B cell (primary cell): ENCODE data around the gene IQCC. TPM values are rescaled to one million over a fixed set of nuclear protein-coding genes. Genes with fewer than 3 reads are reported as not detected.

Experiments used
- ATAC-seq: fragments of 200-7000 bp; cut with Tn5 transposase; one replicate; pipeline ENCODE4 v1.10.0; 2021; ENCODE audit warnings: low read depth, mild to moderate bottlenecking, moderate number of reproducible peaks, moderate library complexity
- CTCF ChIA-PET: fragments of 350-600 bp; sonication (Branson Sonifier 250); formaldehyde crosslinking; loops from one replicate; lab custom pipeline; 2021; ENCODE audit warnings: antibody characterized with exemption, inconsistent platforms; lab: Charles Lee
- POLR2A ChIA-PET: fragments of 350-600 bp; sonication (Branson Sonifier 250); formaldehyde crosslinking; loops from one replicate; lab custom pipeline; 2021; ENCODE audit warnings: antibody characterized with exemption; lab: Charles Lee
- DNase-seq: peaks from one replicate; pipeline ENCODE4 v3.0.0; 2013
- H2AFZ ChIP-seq: 2 replicates; pipeline ENCODE4 v1.6.1; 2012; ENCODE audit warnings: mild to moderate bottlenecking, low read depth, low read length; ENCODE audit not compliant: insufficient read depth, poor library complexity, severe bottlenecking
- H3K27ac ChIP-seq, 2 donors: 1 replicate in 1 of 2; 2 replicates in 1 of 2; pipeline ENCODE4 v1.5.1; 2012 to 2013; ENCODE audit warnings: low read length in 2 of 2, mild to moderate bottlenecking in 2 of 2, moderate library complexity in 1 of 2
- H3K27me3 ChIP-seq, 4 experiments: fragments of 200-600 bp in 1 of 4; sonication (generic) in 1 of 4; replicated peaks in 1 of 4; 1 replicate in 2 of 4; 2 replicates in 2 of 4; pipeline versions ENCODE4 v1.6.1 to v1.7.0; 2013 to 2016; ENCODE audit warnings: low read length in 3 of 4, mild to moderate bottlenecking in 2 of 4, mixed read lengths in 1 of 4, moderate library complexity in 1 of 4; ENCODE audit not compliant: insufficient read depth in 4 of 4, control insufficient read depth in 3 of 4; ENCODE audit errors: control extremely low read depth in 1 of 4
- H3K36me3 ChIP-seq, 2 experiments: replicated peaks in 1 of 2; 1 replicate in 1 of 2; 2 replicates in 1 of 2; pipeline versions ENCODE4 v1.6.1 to v1.7.1; 2013; ENCODE audit warnings: low read length in 1 of 2; ENCODE audit not compliant: insufficient read depth in 2 of 2, control insufficient read depth in 1 of 2; ENCODE audit errors: control extremely low read depth in 1 of 2, extremely low read depth in 1 of 2
- H3K4me1 ChIP-seq, 2 donors: fragments of 200-600 bp in 1 of 2; sonication (generic) in 1 of 2; 1 replicate in 1 of 2; 2 replicates in 1 of 2; pipeline versions ENCODE4 v1.5.1 to v1.6.1; 2013 to 2017; ENCODE audit warnings: low read length in 2 of 2; ENCODE audit not compliant: control insufficient read depth in 2 of 2, insufficient read depth in 2 of 2
- H3K4me2 ChIP-seq: replicated peaks from 2 replicates; pipeline ENCODE3; 2012; ENCODE audit warnings: mild to moderate bottlenecking, low read depth, low read length; ENCODE audit not compliant: poor library complexity, severe bottlenecking
- H3K4me3 ChIP-seq, 5 experiments: fragments of 200-600 bp in 1 of 5; sonication (generic) in 1 of 5; 1 replicate in 3 of 5; 2 replicates in 2 of 5; pipeline versions ENCODE4 v1.5.1 to v1.7.0; 2011 to 2016; ENCODE audit warnings: low read length in 4 of 5, mild to moderate bottlenecking in 4 of 5, low read depth in 2 of 5, control low read depth in 1 of 5, moderate library complexity in 1 of 5; ENCODE audit not compliant: insufficient read depth in 1 of 5; ENCODE audit errors: control extremely low read depth in 1 of 5, extremely low read depth in 1 of 5
- H3K79me2 ChIP-seq: fragments of 200-600 bp; sonication (generic); one replicate; pipeline ENCODE4 v1.6.0; 2016; ENCODE audit warnings: low read length; ENCODE audit not compliant: control insufficient read depth, insufficient read depth
- H3K9ac ChIP-seq: fragments of 200-600 bp; sonication (generic); 2 replicates; pipeline ENCODE4 v1.6.1; 2017; ENCODE audit warnings: mild to moderate bottlenecking, low read length, moderate library complexity
- H3K9me3 ChIP-seq, 3 donors: one replicate each; pipeline versions ENCODE4 v1.6.1 to v1.7.1; 2013; ENCODE audit warnings: low read length in 2 of 3; ENCODE audit not compliant: control insufficient read depth in 2 of 3, insufficient read depth in 1 of 3; ENCODE audit errors: control extremely low read depth in 1 of 3
- H4K20me1 ChIP-seq: 2 replicates; pipeline ENCODE4 v1.6.0; 2012; ENCODE audit warnings: mild to moderate bottlenecking, low read length; ENCODE audit not compliant: insufficient read depth, control insufficient read depth, poor library complexity, severe bottlenecking
- H3K27ac Mint-ChIP-seq: one replicate; pipeline ENCODE4 v1.8.0; 2021; ENCODE audit warnings: mixed read lengths
- H3K27me3 Mint-ChIP-seq: one replicate; pipeline ENCODE4 v1.8.0; 2021; ENCODE audit warnings: mixed read lengths
- H3K4me1 Mint-ChIP-seq: one replicate; pipeline ENCODE4 v1.8.0; 2021; ENCODE audit warnings: mixed read lengths
- H3K4me3 Mint-ChIP-seq: one replicate; pipeline ENCODE4 v1.8.0; 2021; ENCODE audit warnings: mixed read lengths
- H3K9me3 Mint-ChIP-seq: one replicate; pipeline ENCODE4 v1.8.0; 2022; ENCODE audit warnings: mixed read lengths; ENCODE audit not compliant: insufficient read depth
- EZH2 ChIP-seq: IDR thresholded peaks from 2 replicates; pipeline ENCODE4 v1.6.1; 2012; ENCODE audit warnings: borderline replicate concordance, low read depth, mild to moderate bottlenecking, moderate library complexity, low read length; ENCODE audit not compliant: insufficient read depth, poor library complexity, severe bottlenecking
- WGBS: methylation state at CpG from one replicate; pipeline ENCODE4 v1.1.5; 2013; ENCODE audit warnings: missing lambda C conversion rate; ENCODE audit not compliant: insufficient coverage; 5-methylcytosine and 5-hydroxymethylcytosine counted together
- intact Hi-C: fragments of 100-400 bp; cut with micrococcal nuclease; formaldehyde crosslinking; loops from one replicate; pipeline ENCODE4 v1.10.0; 2022
- polyA plus RNA-seq: library from polyadenylated mRNA; depleted of rRNA; stranded (reverse); fragments of >200 nt; gene quantifications from 2 replicates; pipeline ENCODE4 v1.2.3, GENCODE V29; 2012
- total RNA-seq, 2 donors: library from RNA; stranded (reverse); fragments of 120-200 nt in 1 of 2; gene quantifications; 1 replicate in 1 of 2; 2 replicates in 1 of 2; pipeline versions ENCODE4 v1.2.3 to v1.2.4, GENCODE V29; 2013 to 2022
- TF ChIP-seq, protein P1 (sequence below): fragments of 200-600 bp; IDR thresholded peaks from one replicate; pipeline ENCODE4 v1.8.0; 2022; ENCODE audit warnings: antibody characterized with exemption, mild to moderate bottlenecking

IQCC gene
- total and polyA plus RNA-seq, 2 donors (not counting 1 experiment from before 2014, with no cell fraction given), result 2.0 to 2.1 TPM

- Mint-ChIP-seq H3K4me3 (peak overlapping the region; percentile 96), H3K27ac (peak overlapping the region; percentile 99), H3K27me3 (no peaks in the 10 kb centered on the region), H3K9me3 (no peaks in the 10 kb centered on the region), H3K4me1 (peaks cover 32% of the 10 kb centered on the region)
- Histone ChIP-seq H3K9me3 (no peaks in the 10 kb centered on the region), H2AFZ (peak overlapping the region; percentile 85), H4K20me1 (peaks cover 18% of the 10 kb centered on the region), H3K9ac (peak overlapping the region; percentile 82), H3K27ac (peak overlapping the region; percentile 76 to 90), H3K27me3 (no peaks in the 10 kb centered on the region), H3K4me2 (peak overlapping the region; percentile 99), H3K4me1 (peaks cover 20 to 31% of the 10 kb centered on the region in 2 donors), H3K79me2 (peaks cover 38% of the 10 kb centered on the region), H3K36me3 (peaks cover 0 to 16% of the 10 kb centered on the region in 2 experiments), H3K4me3 (peak overlapping the region; percentile 47 to 92 (median 76))
- ATAC-seq, result no peak
- 37% methylated on average over 6 of the region's 7 CpGs for WGBS
- intact Hi-C loops, result loop anchor here (1.0 to 2.0 kb wide), 6 partner anchors 21 to 215 kb away; partner anchors contain the start of genes BSDC1, CCDC28B, EIF3I and IQCC
- ChIA-PET POLR2A (interaction anchor here (0.6 to 2.0 kb wide), 9 partner anchors 22 to 157 kb away, joined by 3 to 11 read pairs (median 4); partner anchors contain the start of genes CCDC28B, KPNA6, MARCKSL1 and TMEM39B), CTCF (interaction anchor here (0.6 to 2.0 kb wide), 9 partner anchors 20 to 215 kb away, joined by 3 to 6 read pairs (median 3); partner anchors contain the start of genes BSDC1 and KPNA6)
- TF ChIP-seq EZH2, result no peak
- TF ChIP-seq, protein P1, sequence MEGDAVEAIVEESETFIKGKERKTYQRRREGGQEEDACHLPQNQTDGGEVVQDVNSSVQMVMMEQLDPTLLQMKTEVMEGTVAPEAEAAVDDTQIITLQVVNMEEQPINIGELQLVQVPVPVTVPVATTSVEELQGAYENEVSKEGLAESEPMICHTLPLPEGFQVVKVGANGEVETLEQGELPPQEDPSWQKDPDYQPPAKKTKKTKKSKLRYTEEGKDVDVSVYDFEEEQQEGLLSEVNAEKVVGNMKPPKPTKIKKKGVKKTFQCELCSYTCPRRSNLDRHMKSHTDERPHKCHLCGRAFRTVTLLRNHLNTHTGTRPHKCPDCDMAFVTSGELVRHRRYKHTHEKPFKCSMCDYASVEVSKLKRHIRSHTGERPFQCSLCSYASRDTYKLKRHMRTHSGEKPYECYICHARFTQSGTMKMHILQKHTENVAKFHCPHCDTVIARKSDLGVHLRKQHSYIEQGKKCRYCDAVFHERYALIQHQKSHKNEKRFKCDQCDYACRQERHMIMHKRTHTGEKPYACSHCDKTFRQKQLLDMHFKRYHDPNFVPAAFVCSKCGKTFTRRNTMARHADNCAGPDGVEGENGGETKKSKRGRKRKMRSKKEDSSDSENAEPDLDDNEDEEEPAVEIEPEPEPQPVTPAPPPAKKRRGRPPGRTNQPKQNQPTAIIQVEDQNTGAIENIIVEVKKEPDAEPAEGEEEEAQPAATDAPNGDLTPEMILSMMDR, result no peak
- DNase-seq, result no peak
These were observed 26.4 kb upstream of the IQCC start for GRCh38 chr1:32179193-32179442.
